Spleen (tissue), 11 donors: ENCODE data around the gene AEBP1. TPM values are rescaled to one million over a fixed set of nuclear protein-coding genes. Genes with fewer than 3 reads are reported as not detected.

Source experiments
- DNase-seq: peaks from one replicate; pipeline ENCODE4 v3.0.0-alpha.2; 2020
- H3K27ac ChIP-seq, 8 donors: fragments of 200-600 bp; sonication (generic) in 7 of 8; 1 replicate in 4 of 8; 2 replicates in 4 of 8; pipeline versions ENCODE4 v1.5.0 to v1.8.0; 2016 to 2021; ENCODE audit warnings: inconsistent platforms in 4 of 8, mild to moderate bottlenecking in 4 of 8, moderate library complexity in 1 of 8
- H3K27me3 ChIP-seq, 7 donors: fragments of 200-600 bp; sonication (generic) in 6 of 7; replicated peaks in 1 of 7; 1 replicate in 4 of 7; 2 replicates in 3 of 7; pipeline versions ENCODE4 v1.5.0 to v1.8.0; 2016 to 2021; ENCODE audit warnings: inconsistent platforms in 3 of 7, mild to moderate bottlenecking in 1 of 7
- H3K36me3 ChIP-seq, 6 donors: fragments of 200-600 bp; sonication (generic) in 5 of 6; 1 replicate in 4 of 6; 2 replicates in 2 of 6; pipeline versions ENCODE4 v1.5.0 to v1.8.0; 2016 to 2021; ENCODE audit warnings: inconsistent platforms in 2 of 6
- H3K4me1 ChIP-seq, 6 donors: fragments of 200-600 bp; sonication (generic) in 5 of 6; 1 replicate in 3 of 6; 2 replicates in 3 of 6; pipeline versions ENCODE4 v1.5.0 to v1.8.0; 2016 to 2021; ENCODE audit warnings: inconsistent platforms in 3 of 6
- H3K4me3 ChIP-seq, 8 donors: fragments of 200-600 bp; sonication (generic) in 7 of 8; 1 replicate in 4 of 8; 2 replicates in 4 of 8; pipeline versions ENCODE4 v1.5.0 to v1.8.0; 2016 to 2021; ENCODE audit warnings: inconsistent platforms in 4 of 8, mild to moderate bottlenecking in 4 of 8, moderate library complexity in 2 of 8
- H3K9me3 ChIP-seq, 8 donors: fragments of 200-600 bp; sonication (generic) in 7 of 8; 1 replicate in 4 of 8; 2 replicates in 4 of 8; pipeline versions ENCODE4 v1.5.0 to v1.8.0; 2016 to 2021; ENCODE audit warnings: inconsistent platforms in 4 of 8
- POLR2A ChIP-seq, 3 donors: fragments of 450-650 bp; IDR thresholded peaks; one replicate each; pipeline ENCODE4 v1.5.1; 2017; ENCODE audit warnings: antibody characterized with exemption in 3 of 3, mild to moderate bottlenecking in 1 of 3
- POLR2AphosphoS5 ChIP-seq, 3 donors: sonication (generic); formaldehyde crosslinking; IDR thresholded peaks; one replicate each; pipeline ENCODE4 v1.5.1; 2017; ENCODE audit warnings: antibody characterized with exemption in 3 of 3
- WGBS, 5 donors: extraction: QIAGEN DNeasy Blood & Tissue Kit in 3 of 5; methylation state at CpG; one replicate each; pipeline versions ENCODE4 v1.1.5 to v1.1.7; 2013 to 2018; 5-methylcytosine and 5-hydroxymethylcytosine counted together
- intact Hi-C: fragments of 100-400 bp; cut with DNase I; formaldehyde crosslinking; loops from one replicate; pipeline ENCODE4 v1.15.0; 2023; ENCODE audit warnings: low total_unique reads
- polyA plus RNA-seq, 3 donors: library from polyadenylated mRNA; stranded (reverse); fragments of 200-250 nt; gene quantifications; one replicate each; pipeline ENCODE4 v1.2.1, GENCODE V29; 2013
- total RNA-seq, 7 donors: library from RNA; depleted of rRNA in 3 of 7; stranded (reverse); fragments of >200 nt in 3 of 7; fragmentation: NEBNext Ultra II Directional in 4 of 7; extraction: Animal tissue kit (Norgen Biotek cat#: 25700) in 4 of 7; gene quantifications; one replicate each; pipeline versions ENCODE4 v1.1.0 to v1.2.1, GENCODE V29; 2016 to 2021
- TF ChIP-seq, protein P1 (sequence below), 11 experiments: fragments of 200-600 bp in 7 of 11; fragments of 450-650 bp in 4 of 11; sonication (generic) in 4 of 11; IDR thresholded peaks in 8 of 11; conservative IDR thresholded peaks in 3 of 11; 1 replicate in 7 of 11; 2 replicates in 4 of 11; pipeline versions ENCODE4 v1.4.0 to v1.8.0; 2016 to 2021; ENCODE audit warnings: antibody characterized with exemption in 11 of 11, inconsistent platforms in 4 of 11, mild to moderate bottlenecking in 1 of 11
- donor health status: healthy with polysubstance abuse.
- donor health status: DM: no; HTN: no; CAD: no; lungs with moderate emphysema.
- donor health status: DM: no; HTN: no; CAD: no.
- donor health status: Bipolar disorder and iron deficiency.
- donor health status: healthy.
- donor health status: DM: no; HTN: no; CAD: no.
- donor health status: DM: yes; HTN: yes; CAD: no.

Gene AEBP1
- total and polyA plus RNA-seq, 10 donors: 41.3 to 106 (median 76.0) TPM

DNA sequence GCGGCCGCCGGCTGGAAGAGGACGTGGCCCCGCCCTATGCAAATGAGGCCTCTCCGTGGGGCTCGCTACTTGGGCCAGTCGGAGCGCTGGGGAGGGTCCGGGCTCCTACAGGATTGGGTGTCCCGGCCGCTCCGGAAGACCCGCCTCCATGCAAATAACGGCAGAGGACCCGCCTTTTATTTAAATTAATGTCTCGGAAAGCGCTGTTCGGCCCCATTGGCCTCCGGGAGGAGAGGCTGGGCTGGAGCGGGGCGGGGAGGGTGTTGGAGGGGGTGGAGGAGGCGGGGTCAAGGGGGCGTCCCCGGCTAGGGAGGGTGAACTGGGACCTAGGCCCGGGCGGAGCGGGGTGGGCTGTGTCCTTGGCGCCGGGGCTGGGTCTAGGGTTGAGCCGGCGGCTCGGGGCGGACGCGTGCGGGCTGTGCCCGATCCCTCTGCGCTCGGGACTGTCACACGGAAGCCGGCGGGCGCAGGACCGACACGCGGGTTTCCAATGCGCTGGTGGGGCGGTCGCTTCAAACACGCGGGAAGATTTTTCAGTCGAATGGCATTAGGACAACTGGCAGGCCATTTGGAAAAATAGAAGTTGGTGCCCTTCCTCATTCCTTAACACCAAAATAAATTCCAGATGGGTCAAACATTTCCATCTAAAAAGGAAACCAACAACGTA lies 21.5 kb upstream of the AEBP1 start:
- TF ChIP-seq POLR2A (IDR thresholded peaks at IDR 0.05) (no peak), POLR2AphosphoS5 (IDR thresholded peaks at IDR 0.05) (peak in 2 of 3 donors; percentile 39 to 67)
- TF ChIP-seq, protein P1, sequence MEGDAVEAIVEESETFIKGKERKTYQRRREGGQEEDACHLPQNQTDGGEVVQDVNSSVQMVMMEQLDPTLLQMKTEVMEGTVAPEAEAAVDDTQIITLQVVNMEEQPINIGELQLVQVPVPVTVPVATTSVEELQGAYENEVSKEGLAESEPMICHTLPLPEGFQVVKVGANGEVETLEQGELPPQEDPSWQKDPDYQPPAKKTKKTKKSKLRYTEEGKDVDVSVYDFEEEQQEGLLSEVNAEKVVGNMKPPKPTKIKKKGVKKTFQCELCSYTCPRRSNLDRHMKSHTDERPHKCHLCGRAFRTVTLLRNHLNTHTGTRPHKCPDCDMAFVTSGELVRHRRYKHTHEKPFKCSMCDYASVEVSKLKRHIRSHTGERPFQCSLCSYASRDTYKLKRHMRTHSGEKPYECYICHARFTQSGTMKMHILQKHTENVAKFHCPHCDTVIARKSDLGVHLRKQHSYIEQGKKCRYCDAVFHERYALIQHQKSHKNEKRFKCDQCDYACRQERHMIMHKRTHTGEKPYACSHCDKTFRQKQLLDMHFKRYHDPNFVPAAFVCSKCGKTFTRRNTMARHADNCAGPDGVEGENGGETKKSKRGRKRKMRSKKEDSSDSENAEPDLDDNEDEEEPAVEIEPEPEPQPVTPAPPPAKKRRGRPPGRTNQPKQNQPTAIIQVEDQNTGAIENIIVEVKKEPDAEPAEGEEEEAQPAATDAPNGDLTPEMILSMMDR (IDR thresholded peaks at IDR 0.05 in 8 of 11, conservative IDR thresholded peaks at IDR 0.05 in 3 of 11): peak in 4 of 11 experiments; percentile 2 to 65 (median 38)
- intact Hi-C loops: no loop called here
- peak overlapping the region; percentile 90 to 99 (median 96) for H3K27ac ChIP-seq
- H3K4me1 ChIP-seq: peaks cover 8 to 69% (median 47%) of the 10 kb centered on the region in 6 donors
- 0 to 1% (median 0%) methylated on average over 42 to 54 of the region's 54 CpGs for WGBS, 5 donors
- H3K36me3 ChIP-seq: peaks cover 0 to 33% (median 30%) of the 10 kb centered on the region in 6 donors
- no peaks in the 10 kb centered on the region for H3K9me3 ChIP-seq
- H3K4me3 ChIP-seq: peak overlapping the region; percentile 29 to 95 (median 70)
- peak; percentile 100 for DNase-seq
- no peaks in the 10 kb centered on the region for H3K27me3 ChIP-seq

DNA sequence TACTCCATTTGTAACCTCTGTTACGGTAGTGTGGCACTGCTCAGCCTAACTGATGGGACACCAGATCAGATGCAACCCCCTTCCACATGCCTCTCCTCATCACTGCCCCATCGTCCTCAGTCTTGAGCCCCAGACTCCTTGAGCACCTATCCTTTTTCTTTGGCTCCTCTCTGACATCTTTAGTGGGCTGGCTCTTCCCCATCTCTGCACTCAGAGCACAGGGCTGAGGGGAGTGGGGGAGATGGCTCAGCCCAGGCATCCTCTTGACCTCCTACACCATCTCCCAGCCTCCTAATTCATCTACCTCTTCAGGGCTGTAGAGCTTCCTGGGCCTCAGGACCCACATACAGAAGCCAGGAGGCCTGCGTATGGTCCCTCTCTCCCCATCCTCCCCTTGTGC lies 20.3 kb upstream of the AEBP1 start:
- H3K4me1 ChIP-seq: peaks cover 8 to 69% (median 54%) of the 10 kb centered on the region in 6 donors
- intact Hi-C loops: no loop called here
- H3K27ac ChIP-seq: peak overlapping the region in 5 of 8 donors; percentile 20 to 99 (median 96)
- WGBS, 5 donors: 91 to 95% (median 94%) methylated on average over 3 of the region's 3 CpGs
- no peak overlapping the region for H3K4me3 ChIP-seq
- H3K36me3 ChIP-seq: peaks cover 0 to 21% (median 19%) of the 10 kb centered on the region in 6 donors
- DNase-seq: peak; percentile 64
- TF ChIP-seq POLR2AphosphoS5 (IDR thresholded peaks at IDR 0.05): no peak
- no peak for TF ChIP-seq POLR2A (IDR thresholded peaks at IDR 0.05)
- TF ChIP-seq, protein P1 (IDR thresholded peaks at IDR 0.05 in 8 of 11, conservative IDR thresholded peaks at IDR 0.05 in 3 of 11): no peak
- no peaks in the 10 kb centered on the region for H3K27me3 ChIP-seq
- no peaks in the 10 kb centered on the region for H3K9me3 ChIP-seq

DNA sequence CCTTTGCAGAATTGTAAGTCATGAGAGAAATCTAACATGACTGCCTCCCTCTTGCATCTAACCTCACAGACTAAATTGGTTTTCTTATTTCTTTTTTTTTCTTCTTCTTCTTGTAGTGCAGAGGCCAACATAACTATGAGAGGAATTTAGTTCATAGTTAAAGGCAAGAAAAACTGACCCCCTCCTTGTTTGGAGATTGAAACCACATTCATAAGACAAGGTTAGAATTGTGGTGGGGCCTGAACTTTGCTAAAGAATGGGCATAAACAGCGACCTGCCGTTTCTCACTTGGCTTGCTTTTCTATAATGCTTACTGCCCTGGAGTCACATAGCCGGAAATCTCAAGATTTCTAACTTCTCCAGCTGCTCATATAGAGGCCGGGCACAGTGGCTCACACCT lies 19.4 kb upstream of the AEBP1 start:
- Histone ChIP-seq H3K36me3 (peaks cover 0 to 12% (median 10%) of the 10 kb centered on the region in 6 donors), H3K4me3 (no peak overlapping the region), H3K27me3 (no peaks in the 10 kb centered on the region), H3K4me1 (peaks cover 8 to 64% (median 45%) of the 10 kb centered on the region in 6 donors), H3K9me3 (no peaks in the 10 kb centered on the region), H3K27ac (peak overlapping the region in 3 of 8 donors; percentile 34 to 99 (median 98))
- intact Hi-C loops: loop anchor here (5.0 kb wide), 1 partner anchor 118 kb away; the partner anchor contains the start of gene YKT6
- TF ChIP-seq, protein P1 (IDR thresholded peaks at IDR 0.05 in 8 of 11, conservative IDR thresholded peaks at IDR 0.05 in 3 of 11): no peak
- no peak for TF ChIP-seq POLR2A (IDR thresholded peaks at IDR 0.05)
- TF ChIP-seq POLR2AphosphoS5 (IDR thresholded peaks at IDR 0.05): no peak
- no peak for DNase-seq
- 75 to 90% (median 81%) methylated on average over 4 of the region's 4 CpGs for WGBS, 5 donors

DNA sequence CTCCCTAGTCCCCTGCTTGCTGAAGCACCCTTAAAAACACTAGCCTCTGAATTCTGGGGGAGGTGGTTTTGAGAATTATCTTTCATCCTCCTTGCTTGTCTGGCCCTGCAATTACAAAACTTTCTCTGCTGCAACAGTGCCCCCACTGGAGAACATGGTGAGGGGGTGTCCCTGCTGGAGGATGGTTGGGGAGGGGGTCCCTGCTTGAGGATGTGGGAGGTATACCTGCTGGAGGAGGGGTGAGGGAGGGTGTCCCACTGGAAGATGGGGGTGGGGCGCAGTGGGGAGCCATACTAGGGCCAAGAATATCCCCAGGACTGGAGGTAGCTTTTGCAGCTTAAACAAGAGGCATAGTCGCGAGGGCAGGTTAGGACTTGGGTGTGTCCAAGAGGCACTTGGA lies 18.6 kb upstream of the AEBP1 start:
- DNase-seq: peak; percentile 59
- no peak overlapping the region for H3K4me3 ChIP-seq
- peaks cover 7 to 55% (median 37%) of the 10 kb centered on the region in 6 donors for H3K4me1 ChIP-seq
- no peaks in the 10 kb centered on the region for H3K27me3 ChIP-seq
- TF ChIP-seq POLR2A (IDR thresholded peaks at IDR 0.05) (no peak), POLR2AphosphoS5 (IDR thresholded peaks at IDR 0.05) (no peak)
- TF ChIP-seq, protein P1 (IDR thresholded peaks at IDR 0.05 in 8 of 11, conservative IDR thresholded peaks at IDR 0.05 in 3 of 11): no peak
- H3K36me3 ChIP-seq: peaks cover 0 to 4% (median 2%) of the 10 kb centered on the region in 6 donors
- H3K27ac ChIP-seq: peak overlapping the region in 2 of 8 donors; percentile 77 to 79
- intact Hi-C loops: loop anchor here (5.0 kb wide), 1 partner anchor 117 kb away; the partner anchor contains the start of gene YKT6
- H3K9me3 ChIP-seq: no peaks in the 10 kb centered on the region
- 87 to 96% (median 94%) methylated on average over 3 of the region's 3 CpGs for WGBS, 5 donors
